Neural progenitor cell (in vitro differentiated cells): ENCODE results near the gene DUSP8. TPM values are rescaled to one million over a fixed set of nuclear protein-coding genes. Genes with fewer than 3 reads are reported as not detected.

Experiments
- DNase-seq: peaks from one replicate; pipeline ENCODE4 v3.0.0-alpha.2; 2016; ENCODE audit warnings: low spot score
- H2AFZ ChIP-seq: fragments of 200-600 bp; sonication (generic); replicated peaks from 2 replicates; pipeline ENCODE4 v1.6.1; 2016; ENCODE audit warnings: antibody characterized with exemption
- H3F3A ChIP-seq: fragments of 200-600 bp; sonication (generic); 2 replicates; pipeline ENCODE4 v1.6.1; 2016; ENCODE audit warnings: antibody characterized with exemption, low read depth
- H3K27ac ChIP-seq: fragments of 200-600 bp; sonication (generic); 2 replicates; pipeline ENCODE4 v1.5.1; 2016; ENCODE audit warnings: mild to moderate bottlenecking
- H3K27me3 ChIP-seq: fragments of 200-600 bp; sonication (generic); 2 replicates; pipeline ENCODE4 v1.6.1; 2016; ENCODE audit warnings: mild to moderate bottlenecking, moderate library complexity
- H3K36me3 ChIP-seq: fragments of 200-600 bp; sonication (generic); 2 replicates; pipeline ENCODE4 v1.5.1; 2016
- H3K4me1 ChIP-seq: fragments of 200-600 bp; sonication (generic); 2 replicates; pipeline ENCODE4 v1.6.1; 2016; ENCODE audit warnings: mixed run types
- H3K4me2 ChIP-seq: fragments of 200-600 bp; sonication (generic); 2 replicates; pipeline ENCODE4 v1.6.1; 2016
- H3K4me3 ChIP-seq: fragments of 200-600 bp; sonication (generic); 2 replicates; pipeline ENCODE4 v1.5.1; 2016
- H3K79me2 ChIP-seq: fragments of 200-600 bp; sonication (generic); 2 replicates; pipeline ENCODE4 v1.6.1; 2016; ENCODE audit warnings: low read depth
- H3K9ac ChIP-seq: fragments of 200-600 bp; sonication (generic); 2 replicates; pipeline ENCODE4 v1.6.1; 2016
- H3K9me3 ChIP-seq: fragments of 200-600 bp; sonication (generic); 2 replicates; pipeline ENCODE4 v1.5.1; 2016; ENCODE audit warnings: low read depth
- H4K20me1 ChIP-seq: fragments of 200-600 bp; sonication (generic); 2 replicates; pipeline ENCODE4 v1.6.1; 2016; ENCODE audit warnings: low read depth
- H3K27ac Mint-ChIP-seq: 3 replicates; pipeline ENCODE4 v1.8.0; 2021; ENCODE audit warnings: mixed read lengths
- H3K27me3 Mint-ChIP-seq: 2 replicates; pipeline ENCODE4 v1.8.0; 2022; ENCODE audit warnings: low read depth, mild to moderate bottlenecking, inconsistent platforms, moderate library complexity, mixed read lengths; ENCODE audit not compliant: insufficient read depth
- H3K36me3 Mint-ChIP-seq: 3 replicates; pipeline ENCODE4 v1.8.0; 2021; ENCODE audit warnings: mixed read lengths
- H3K4me1 Mint-ChIP-seq: 3 replicates; pipeline ENCODE4 v1.8.0; 2021; ENCODE audit warnings: mixed read lengths
- H3K4me3 Mint-ChIP-seq: 3 replicates; pipeline ENCODE4 v1.8.0; 2021; ENCODE audit warnings: mild to moderate bottlenecking, moderate library complexity, mixed read lengths
- H3K9me3 Mint-ChIP-seq: 3 replicates; pipeline ENCODE4 v1.8.0; 2020; ENCODE audit warnings: mixed read lengths
- EZH2 ChIP-seq: fragments of 200-600 bp; sonication (generic); IDR thresholded peaks from 2 replicates; pipeline ENCODE4 v1.6.1; 2017; ENCODE audit warnings: antibody characterized with exemption, mild to moderate bottlenecking, moderate library complexity
- EZH2phosphoT487 ChIP-seq: fragments of 200-600 bp; sonication (generic); IDR thresholded peaks from 2 replicates; pipeline ENCODE4 v1.6.1; 2017; ENCODE audit warnings: antibody characterized with exemption
- total RNA-seq: library from RNA; depleted of rRNA; stranded (reverse); fragments of >200 nt; gene quantifications from 2 replicates; pipeline ENCODE4 v1.2.3, GENCODE V29; 2015; ENCODE audit warnings: low replicate concordance
- TF ChIP-seq, protein P1 (sequence below): fragments of 200-600 bp; sonication (generic); IDR thresholded peaks from 2 replicates; pipeline ENCODE4 v1.5.1; 2017; ENCODE audit warnings: antibody characterized with exemption, mild to moderate bottlenecking

Gene DUSP8
- total RNA-seq, 1 donor from 2014 or later: 0.09 TPM

DNA sequence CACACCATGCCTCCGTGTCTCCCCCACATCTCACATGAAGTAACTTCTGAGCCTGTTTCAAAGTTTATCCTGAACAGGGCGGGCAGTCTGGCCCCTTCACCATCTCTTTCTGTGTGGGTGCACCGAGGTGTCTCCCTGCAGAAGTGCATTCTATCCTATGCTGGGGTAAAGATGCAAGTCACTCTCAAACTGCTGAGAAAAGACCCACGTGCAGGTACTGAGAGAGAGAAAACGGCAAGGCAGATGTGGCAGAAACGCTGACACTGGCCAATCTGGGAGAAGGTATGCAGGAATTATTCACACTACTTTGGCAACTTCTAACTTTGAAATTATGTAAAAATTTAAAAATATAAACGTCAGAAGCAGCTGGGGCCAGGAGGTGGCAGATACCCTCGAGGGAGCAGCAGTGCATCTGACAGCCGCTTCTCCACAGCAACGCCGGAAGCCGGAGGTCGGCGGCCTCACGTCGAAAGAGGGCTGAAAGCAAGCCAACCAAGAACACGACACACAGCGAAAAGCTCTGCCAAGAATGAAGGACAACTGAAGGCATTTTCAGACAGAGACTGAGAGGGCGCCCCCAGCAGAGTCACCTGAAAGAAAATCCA, 51.3 kb downstream of the DUSP8 start:
- H3K36me3 ChIP-seq: no peaks in the 10 kb centered on the region
- H3K4me2 ChIP-seq: no peak overlapping the region
- TF ChIP-seq, protein P1, sequence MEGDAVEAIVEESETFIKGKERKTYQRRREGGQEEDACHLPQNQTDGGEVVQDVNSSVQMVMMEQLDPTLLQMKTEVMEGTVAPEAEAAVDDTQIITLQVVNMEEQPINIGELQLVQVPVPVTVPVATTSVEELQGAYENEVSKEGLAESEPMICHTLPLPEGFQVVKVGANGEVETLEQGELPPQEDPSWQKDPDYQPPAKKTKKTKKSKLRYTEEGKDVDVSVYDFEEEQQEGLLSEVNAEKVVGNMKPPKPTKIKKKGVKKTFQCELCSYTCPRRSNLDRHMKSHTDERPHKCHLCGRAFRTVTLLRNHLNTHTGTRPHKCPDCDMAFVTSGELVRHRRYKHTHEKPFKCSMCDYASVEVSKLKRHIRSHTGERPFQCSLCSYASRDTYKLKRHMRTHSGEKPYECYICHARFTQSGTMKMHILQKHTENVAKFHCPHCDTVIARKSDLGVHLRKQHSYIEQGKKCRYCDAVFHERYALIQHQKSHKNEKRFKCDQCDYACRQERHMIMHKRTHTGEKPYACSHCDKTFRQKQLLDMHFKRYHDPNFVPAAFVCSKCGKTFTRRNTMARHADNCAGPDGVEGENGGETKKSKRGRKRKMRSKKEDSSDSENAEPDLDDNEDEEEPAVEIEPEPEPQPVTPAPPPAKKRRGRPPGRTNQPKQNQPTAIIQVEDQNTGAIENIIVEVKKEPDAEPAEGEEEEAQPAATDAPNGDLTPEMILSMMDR: no peak
- H3K4me3 Mint-ChIP-seq: no peak overlapping the region
- no peak overlapping the region for H3K27ac ChIP-seq
- no peak overlapping the region for H2AFZ ChIP-seq
- H3K4me1 Mint-ChIP-seq: peaks cover 24% of the 10 kb centered on the region
- H3K4me3 ChIP-seq: no peak overlapping the region
- H3K9me3 Mint-ChIP-seq: no peaks in the 10 kb centered on the region
- H3K27ac Mint-ChIP-seq: no peak overlapping the region
- H3K36me3 Mint-ChIP-seq: no peaks in the 10 kb centered on the region
- DNase-seq: no peak
- H3F3A ChIP-seq: no peaks in the 10 kb centered on the region
- H3K27me3 ChIP-seq: no peaks in the 10 kb centered on the region
- H3K27me3 Mint-ChIP-seq: peaks cover 4% of the 10 kb centered on the region
- H3K79me2 ChIP-seq: no peaks in the 10 kb centered on the region
- peaks cover 4% of the 10 kb centered on the region for H3K4me1 ChIP-seq
- H3K9me3 ChIP-seq: no peaks in the 10 kb centered on the region
- H3K9ac ChIP-seq: no peak overlapping the region
- H4K20me1 ChIP-seq: peaks cover 73% of the 10 kb centered on the region

DNA sequence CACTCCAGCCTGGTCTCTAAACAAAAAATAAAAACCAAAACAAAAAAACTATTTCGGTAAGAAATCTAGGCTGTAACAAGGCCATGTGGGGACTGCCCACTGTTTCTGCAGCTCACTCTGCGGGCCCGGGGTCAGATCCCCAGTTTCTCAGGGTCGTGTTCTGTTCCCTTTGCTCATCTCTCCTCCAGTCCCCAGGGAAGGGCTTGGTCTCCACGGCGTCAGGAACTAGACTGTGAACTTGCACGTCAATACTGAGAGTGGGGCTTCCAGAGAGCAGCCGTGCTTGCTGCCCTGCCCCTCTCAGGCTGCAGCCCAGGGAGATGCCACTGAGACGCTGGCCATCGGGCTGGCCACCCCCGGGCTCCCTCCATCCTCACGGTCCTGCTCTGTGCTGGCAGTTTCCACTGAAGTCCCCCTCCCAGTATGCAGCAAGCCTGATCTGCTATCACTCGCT, 51.8 kb downstream of the DUSP8 start:
- no peak overlapping the region for H3K27ac Mint-ChIP-seq
- Histone ChIP-seq H3K4me3 (no peak overlapping the region), H4K20me1 (peaks cover 73% of the 10 kb centered on the region), H3K4me2 (no peak overlapping the region), H3K36me3 (no peaks in the 10 kb centered on the region), H3K4me1 (peaks cover 4% of the 10 kb centered on the region), H2AFZ (no peak overlapping the region), H3K9ac (no peak overlapping the region), H3K27ac (no peak overlapping the region), H3F3A (no peaks in the 10 kb centered on the region), H3K9me3 (no peaks in the 10 kb centered on the region), H3K79me2 (peaks cover under 1% of the 10 kb centered on the region), H3K27me3 (no peaks in the 10 kb centered on the region)
- no peaks in the 10 kb centered on the region for H3K9me3 Mint-ChIP-seq
- no peak overlapping the region for H3K4me3 Mint-ChIP-seq
- H3K27me3 Mint-ChIP-seq: peaks cover 4% of the 10 kb centered on the region
- TF ChIP-seq, protein P1: no peak
- TF ChIP-seq EZH2phosphoT487: no peak
- TF ChIP-seq EZH2: no peak
- H3K36me3 Mint-ChIP-seq: no peaks in the 10 kb centered on the region
- H3K4me1 Mint-ChIP-seq: peaks cover 25% of the 10 kb centered on the region
- DNase-seq: no peak

DNA sequence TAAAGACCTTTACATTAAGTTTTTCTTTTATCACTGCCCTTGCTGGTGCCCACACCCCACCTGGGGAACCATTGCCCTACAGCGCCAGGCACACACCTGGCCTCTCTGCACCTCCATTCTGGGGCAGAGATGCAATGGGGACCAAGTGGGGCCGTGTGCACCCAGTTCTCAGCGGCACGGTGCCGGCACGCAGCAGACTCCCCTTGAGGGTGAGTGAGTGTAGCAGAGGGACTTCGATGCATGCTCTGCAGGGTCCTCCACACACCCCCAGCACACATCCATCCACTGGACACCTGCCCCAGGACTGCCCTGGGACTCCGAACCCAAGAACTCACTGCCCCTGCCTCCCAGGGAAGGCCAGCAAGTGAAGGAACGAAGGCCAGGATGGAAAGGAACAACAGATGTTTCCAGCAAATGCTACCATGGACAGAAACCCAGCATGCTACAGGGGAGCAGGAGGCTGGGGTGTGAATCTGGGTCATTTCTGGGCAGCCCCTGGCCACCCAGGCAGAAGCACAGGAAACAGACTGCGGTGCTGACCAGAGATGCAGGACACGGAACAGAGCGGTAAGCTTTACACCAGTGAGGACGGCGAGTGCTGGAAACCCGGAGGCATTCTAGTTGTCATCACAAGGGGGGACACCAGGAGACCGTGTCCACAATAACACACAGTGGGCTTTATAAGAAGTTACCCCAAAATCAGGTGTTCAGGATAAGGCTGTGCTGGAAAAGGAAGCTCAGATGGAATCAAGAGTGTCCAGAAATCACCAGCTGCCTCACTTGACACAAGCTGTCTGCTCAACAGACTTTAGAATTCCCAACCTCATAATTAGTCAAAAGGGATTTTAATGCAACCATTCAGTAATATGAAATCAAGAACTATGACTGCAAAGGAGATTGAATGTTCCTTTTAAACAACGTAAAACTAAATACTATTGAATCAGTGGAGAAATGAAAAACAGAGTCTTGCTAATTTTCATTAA, 52.8 kb downstream of the DUSP8 start:
- Mint-ChIP-seq H3K27ac (no peak overlapping the region), H3K36me3 (no peaks in the 10 kb centered on the region), H3K9me3 (no peaks in the 10 kb centered on the region), H3K4me1 (peaks cover 32% of the 10 kb centered on the region), H3K27me3 (peaks cover 4% of the 10 kb centered on the region), H3K4me3 (no peak overlapping the region)
- H3K27ac ChIP-seq: no peak overlapping the region
- H3F3A ChIP-seq: no peaks in the 10 kb centered on the region
- H2AFZ ChIP-seq: no peak overlapping the region
- H3K27me3 ChIP-seq: no peaks in the 10 kb centered on the region
- no peak for DNase-seq
- H3K4me1 ChIP-seq: peaks cover 7% of the 10 kb centered on the region
- H3K4me3 ChIP-seq: no peak overlapping the region
- TF ChIP-seq EZH2 (no peak), EZH2phosphoT487 (no peak)
- TF ChIP-seq, protein P1: no peak
- no peaks in the 10 kb centered on the region for H3K9me3 ChIP-seq
- no peaks in the 10 kb centered on the region for H3K36me3 ChIP-seq
- H3K9ac ChIP-seq: no peak overlapping the region
- H3K79me2 ChIP-seq: peaks cover 8% of the 10 kb centered on the region
- peaks cover 76% of the 10 kb centered on the region for H4K20me1 ChIP-seq
- no peak overlapping the region for H3K4me2 ChIP-seq
